Fibroblast of pulmonary artery (primary cell): ENCODE measurements around the gene ANO2.

ENCODE experiments used
- DNase-seq: peaks from one replicate; pipeline ENCODE4 v3.0.0-alpha.2; 2010; ENCODE audit warnings: low read depth
- H3K4me3 ChIP-seq: replicated peaks from 2 replicates; pipeline ENCODE4 v1.5.1; 2011; ENCODE audit warnings: low read depth, mild to moderate bottlenecking, control low read depth, low read length, moderate library complexity
- TF ChIP-seq, protein P1 (sequence below): IDR thresholded peaks from 2 replicates; pipeline ENCODE4 v1.5.1; 2011; ENCODE audit warnings: mild to moderate bottlenecking, control low read depth, low read length, inconsistent platforms; ENCODE audit errors: missing control alignments

The ANO2 gene

GRCh38 chr12:5723071-5723470, 222.0 kb downstream of the ANO2 start:
- H3K4me3 ChIP-seq = no peak overlapping the region
- no peak for DNase-seq
- TF ChIP-seq, protein P1, sequence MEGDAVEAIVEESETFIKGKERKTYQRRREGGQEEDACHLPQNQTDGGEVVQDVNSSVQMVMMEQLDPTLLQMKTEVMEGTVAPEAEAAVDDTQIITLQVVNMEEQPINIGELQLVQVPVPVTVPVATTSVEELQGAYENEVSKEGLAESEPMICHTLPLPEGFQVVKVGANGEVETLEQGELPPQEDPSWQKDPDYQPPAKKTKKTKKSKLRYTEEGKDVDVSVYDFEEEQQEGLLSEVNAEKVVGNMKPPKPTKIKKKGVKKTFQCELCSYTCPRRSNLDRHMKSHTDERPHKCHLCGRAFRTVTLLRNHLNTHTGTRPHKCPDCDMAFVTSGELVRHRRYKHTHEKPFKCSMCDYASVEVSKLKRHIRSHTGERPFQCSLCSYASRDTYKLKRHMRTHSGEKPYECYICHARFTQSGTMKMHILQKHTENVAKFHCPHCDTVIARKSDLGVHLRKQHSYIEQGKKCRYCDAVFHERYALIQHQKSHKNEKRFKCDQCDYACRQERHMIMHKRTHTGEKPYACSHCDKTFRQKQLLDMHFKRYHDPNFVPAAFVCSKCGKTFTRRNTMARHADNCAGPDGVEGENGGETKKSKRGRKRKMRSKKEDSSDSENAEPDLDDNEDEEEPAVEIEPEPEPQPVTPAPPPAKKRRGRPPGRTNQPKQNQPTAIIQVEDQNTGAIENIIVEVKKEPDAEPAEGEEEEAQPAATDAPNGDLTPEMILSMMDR = no peak

- H3K4me3 ChIP-seq = no peak overlapping the region
- TF ChIP-seq, protein P1 = no peak
- no peak for DNase-seq
Observed at GRCh38 chr12:5720381-5721005, 224.6 kb downstream of the ANO2 start.

DNA sequence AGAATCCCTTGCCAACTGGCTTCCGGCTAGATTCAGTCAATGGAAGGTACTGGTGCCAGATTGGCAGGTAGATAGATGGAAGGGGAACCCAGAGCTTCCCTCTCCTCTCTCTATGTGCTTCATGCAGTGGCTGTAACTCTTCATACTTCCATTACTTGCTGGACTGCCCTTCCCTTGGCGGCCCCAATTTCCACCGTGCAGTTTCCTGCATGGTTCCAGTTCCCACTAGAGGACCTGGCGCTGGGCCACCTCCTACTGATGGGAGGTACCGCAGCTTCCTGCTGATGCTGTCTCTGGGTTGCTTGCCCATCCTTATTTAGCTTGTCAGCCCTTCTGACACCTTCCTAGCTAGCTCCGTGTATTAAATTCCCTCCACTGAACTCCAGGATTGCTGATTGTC, 226.4 kb downstream of the ANO2 start:
- DNase-seq = no peak
- TF ChIP-seq, protein P1 = no peak
- no peak overlapping the region for H3K4me3 ChIP-seq

- no peak for DNase-seq
- H3K4me3 ChIP-seq = no peak overlapping the region
- TF ChIP-seq, protein P1 = no peak
Observed at GRCh38 chr12:5718073-5718472, 227.0 kb downstream of the ANO2 start.

DNA sequence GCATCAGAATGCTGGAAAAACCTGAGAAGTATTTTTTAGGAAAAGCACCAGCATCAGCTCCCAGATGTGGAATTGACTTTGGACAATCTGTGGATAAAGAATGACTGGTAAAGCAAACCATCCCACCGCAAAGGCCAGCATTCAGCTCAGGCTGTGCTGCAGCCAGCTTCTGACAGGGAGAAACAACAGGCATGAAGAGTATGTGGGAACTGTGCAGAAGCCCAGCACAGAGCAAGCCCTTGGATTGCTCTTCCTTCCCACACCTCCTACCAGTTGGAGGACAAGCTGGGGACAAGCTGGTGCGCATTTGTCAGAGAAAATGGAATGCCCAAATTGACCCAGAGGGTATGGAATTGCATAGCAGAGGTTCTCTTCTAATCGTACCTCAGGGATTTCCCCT, 228.1 kb downstream of the ANO2 start:
- TF ChIP-seq, protein P1 = no peak
- no peak for DNase-seq
- no peak overlapping the region for H3K4me3 ChIP-seq

DNA sequence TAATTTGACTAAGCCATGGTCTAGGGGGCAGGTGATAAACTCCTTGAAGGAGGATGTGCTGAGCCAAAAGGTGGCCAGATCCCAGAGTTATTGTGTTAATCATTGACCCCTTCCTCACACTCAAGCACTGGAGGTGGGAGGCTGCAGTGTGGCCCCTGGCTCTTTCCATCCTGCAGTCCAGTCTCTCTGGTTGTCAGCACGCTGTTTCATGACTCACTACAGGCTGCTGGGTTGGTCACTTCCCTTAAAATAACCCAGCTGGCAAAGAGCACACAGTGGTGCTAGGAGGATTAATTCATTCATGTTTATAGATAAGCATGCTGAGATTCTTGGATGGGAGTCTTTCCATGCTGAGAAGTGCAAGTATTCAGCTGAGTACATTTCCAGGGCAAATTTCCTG, 228.9 kb downstream of the ANO2 start:
- H3K4me3 ChIP-seq = no peak overlapping the region
- TF ChIP-seq, protein P1 = no peak
- DNase-seq = no peak

GRCh38 chr12:5715021-5715420, 230.0 kb downstream of the ANO2 start:
- DNase-seq = no peak
- TF ChIP-seq, protein P1 = no peak
- H3K4me3 ChIP-seq = no peak overlapping the region
